AML-193 (cell line): ENCODE data around the gene LAMA4.
"Not testable (repeated sequence)": the region's sequence is repeated elsewhere in the genome, so short reads cannot be mapped to it uniquely, and the experiment has no call there.

Experiments
- DNase-seq, 2 experiments: peaks; one replicate each; lab custom pipeline; 2025; lab: John Stamatoyannopoulos, UW

Gene LAMA4

GRCh38 chr6:112153926-112154607 lies 100.3 kb downstream of the LAMA4 start:
- no peak for DNase-seq

- DNase-seq: no peak
Measured at GRCh38 chr6:112150363-112150762, 104.0 kb downstream of the LAMA4 start.

GRCh38 chr6:112149719-112150263 lies 104.6 kb downstream of the LAMA4 start:
- no peak for DNase-seq

DNA sequence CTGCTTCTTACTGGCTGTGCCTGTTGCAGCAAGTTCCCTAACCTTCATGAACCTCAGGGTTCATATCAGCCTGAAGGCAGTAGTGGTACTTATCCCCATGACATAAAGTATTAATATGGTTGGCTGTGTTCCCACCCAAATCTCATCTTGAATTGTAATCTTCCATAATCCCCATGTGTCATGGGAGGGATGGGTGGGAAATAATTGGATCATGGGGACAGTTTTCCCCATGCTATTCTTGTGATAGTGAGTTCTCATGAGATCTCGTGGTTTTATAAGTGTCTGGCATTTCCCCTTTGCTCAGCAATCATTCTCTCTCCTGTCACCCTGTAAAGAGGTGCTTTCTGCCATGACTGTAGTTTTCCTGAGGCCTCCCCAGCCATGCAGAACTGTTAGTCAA lies 105.1 kb downstream of the LAMA4 start:
- DNase-seq: no peak

DNA sequence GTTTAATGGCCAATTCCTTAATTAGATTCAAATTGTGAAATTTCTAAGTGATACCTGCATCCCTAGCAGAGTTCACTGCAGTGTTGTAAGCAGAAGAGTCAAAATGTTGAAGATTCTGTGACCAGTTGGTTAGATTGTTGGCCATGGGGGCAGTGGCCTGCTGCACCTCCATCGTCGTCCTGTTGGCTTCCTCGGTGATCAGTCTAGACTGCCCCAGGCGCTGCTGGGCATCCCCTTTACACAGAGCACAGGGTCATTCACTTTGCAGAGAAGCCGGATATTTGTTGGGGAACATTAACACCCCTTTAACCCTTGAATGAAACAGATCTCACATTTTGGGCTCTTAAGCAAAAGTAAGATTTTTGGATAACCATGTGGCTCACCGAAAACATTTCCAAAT lies 106.3 kb downstream of the LAMA4 start:
- DNase-seq: no peak

DNA sequence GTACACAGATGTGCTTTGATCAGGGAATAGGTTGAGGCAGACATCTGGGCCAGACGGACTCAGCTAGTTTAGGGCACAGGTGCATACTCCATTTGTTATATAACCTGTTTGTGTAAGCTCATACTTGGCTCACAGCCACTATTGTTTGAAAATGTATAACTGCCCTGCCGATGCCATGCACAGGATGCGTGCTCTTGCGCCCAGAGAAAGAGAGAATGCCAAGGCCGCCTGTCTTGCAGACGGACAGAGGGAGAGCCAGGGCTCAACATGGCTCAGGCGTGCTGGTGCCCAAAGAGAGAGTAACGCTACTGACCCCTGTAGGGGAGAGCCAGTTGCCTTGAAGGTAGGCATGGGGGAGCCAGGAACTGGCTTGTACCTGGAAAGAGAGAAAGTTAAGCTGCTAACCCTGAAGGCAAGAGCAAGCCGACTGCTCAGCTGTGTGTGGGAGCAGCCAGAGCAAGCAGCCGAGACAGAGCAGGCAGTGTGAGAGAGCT lies 109.2 kb downstream of the LAMA4 start:
- DNase-seq: no peak

DNA sequence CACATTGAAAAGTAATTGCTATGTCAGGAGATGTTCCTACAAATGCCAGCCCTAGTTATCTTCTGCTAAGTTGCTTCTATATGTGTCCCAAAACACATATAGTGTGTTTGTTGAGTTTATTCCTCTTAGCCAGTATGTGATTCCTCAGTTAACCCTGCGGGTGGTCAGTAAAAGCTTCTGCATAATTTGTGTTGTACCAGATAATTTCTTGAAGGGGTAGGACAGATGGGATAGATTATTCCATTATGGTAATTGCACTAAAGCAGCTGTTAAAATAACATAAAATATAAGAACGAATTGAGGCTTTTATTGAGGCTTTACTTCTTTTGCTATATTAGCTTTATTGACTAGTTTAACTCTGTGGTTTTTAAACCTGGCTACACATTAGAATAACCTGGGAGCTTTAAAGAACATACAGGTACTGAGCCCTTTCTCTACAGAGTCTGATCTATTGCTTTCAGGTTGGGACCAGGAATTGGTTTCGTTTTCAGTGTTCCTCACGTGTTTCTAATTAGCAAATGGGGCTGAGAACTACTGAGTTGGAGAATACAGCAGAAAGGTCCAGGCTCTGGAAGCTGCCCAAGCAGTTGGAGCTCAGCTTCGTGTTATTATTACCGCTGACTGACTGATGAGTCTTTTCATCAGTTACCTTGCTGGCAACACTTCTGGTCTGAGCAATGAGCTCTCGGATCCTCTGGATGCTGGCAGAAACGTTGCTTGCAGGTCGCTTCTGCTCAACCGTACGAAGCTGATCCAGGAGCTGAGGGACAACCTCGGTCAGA lies 110.0 kb downstream of the LAMA4 start:
- DNase-seq: no peak

- no peak for DNase-seq
Measured at GRCh38 chr6:112141707-112142106, 112.7 kb downstream of the LAMA4 start.

GRCh38 chr6:112139052-112139451 lies 115.3 kb downstream of the LAMA4 start:
- DNase-seq: no peak

- no peak for DNase-seq
Measured at GRCh38 chr6:112130878-112131277, 123.5 kb downstream of the LAMA4 start.

DNA sequence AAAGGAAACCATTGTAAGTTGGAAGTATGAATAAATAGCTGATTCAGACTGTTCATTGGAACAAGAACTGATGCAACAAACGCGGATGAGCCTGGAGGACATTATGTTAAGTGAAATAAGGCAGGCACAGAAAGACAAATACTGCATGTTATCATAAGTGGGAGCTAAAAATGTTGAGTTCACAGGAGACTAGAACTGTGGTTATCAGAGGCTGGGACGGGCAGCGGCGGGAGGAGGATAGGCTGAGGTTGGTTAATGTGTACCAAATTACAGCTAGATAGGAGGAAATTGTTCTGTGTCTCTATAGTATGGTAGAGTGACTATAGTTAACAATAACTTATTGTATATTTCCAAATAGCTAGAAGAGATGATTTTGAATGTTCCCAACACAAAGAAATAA lies 126.2 kb downstream of the LAMA4 start:
- DNase-seq: no peak

DNA sequence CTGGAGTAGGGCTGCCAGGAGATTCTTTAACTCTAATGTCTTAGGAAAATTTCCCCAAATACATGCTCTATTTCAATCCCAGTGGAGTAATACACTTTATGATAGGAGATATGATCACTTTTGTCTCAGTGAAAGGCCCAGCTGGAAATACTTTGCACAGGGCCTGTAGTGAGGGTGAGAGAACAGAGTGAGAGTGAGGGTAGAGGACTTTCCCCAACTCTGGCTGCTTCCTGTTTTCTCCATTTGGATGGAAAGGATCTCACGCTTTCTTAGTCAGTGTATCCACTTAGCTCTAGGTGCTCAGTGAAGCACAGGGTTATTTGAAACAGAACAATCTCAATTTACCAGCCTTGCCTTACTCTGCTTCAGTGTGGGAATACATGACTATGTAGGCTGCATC lies 130.4 kb downstream of the LAMA4 start:
- no peak for DNase-seq

DNA sequence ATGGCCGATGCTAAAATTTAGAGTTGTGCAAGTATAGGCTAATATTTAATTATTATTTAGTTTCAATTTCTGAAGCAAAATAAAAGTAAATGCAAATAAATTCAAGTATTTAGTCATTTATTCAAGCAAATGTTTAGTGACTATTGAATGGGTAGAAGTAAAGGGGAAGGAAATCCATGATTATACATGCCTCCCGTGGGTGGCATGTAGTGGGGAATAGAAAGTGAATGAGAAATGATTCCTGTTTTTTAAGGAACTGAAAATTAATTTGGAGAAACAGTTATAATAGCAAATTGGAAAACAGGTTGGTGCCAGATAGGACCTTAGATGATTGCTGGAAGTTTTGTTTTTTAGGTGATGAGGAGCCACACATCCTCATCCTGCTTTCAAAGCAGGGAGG lies 131.6 kb downstream of the LAMA4 start:
- DNase-seq: no peak

- no peak for DNase-seq
Measured at GRCh38 chr6:112118034-112118433, 136.3 kb downstream of the LAMA4 start.

DNA sequence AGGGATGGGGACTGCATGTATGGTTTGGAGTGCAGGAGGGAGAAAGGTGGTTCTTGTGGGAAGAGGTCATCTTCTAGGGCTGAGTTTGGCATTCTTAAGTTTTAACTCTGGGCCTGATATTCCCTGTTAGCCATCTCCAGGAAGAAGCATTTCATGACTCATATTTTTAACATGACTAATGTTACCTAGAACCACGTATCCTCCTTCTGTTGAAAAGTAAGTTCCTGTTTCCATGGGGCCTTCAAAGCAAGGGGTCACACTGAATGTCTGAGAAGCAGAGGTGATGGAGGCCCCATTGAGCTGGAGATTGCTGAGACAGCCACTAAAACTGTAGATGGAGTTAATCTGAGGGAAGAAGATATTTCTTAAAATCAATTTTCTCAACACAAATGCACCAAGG lies 136.8 kb downstream of the LAMA4 start:
- DNase-seq: peak; percentile 15 to 43

DNA sequence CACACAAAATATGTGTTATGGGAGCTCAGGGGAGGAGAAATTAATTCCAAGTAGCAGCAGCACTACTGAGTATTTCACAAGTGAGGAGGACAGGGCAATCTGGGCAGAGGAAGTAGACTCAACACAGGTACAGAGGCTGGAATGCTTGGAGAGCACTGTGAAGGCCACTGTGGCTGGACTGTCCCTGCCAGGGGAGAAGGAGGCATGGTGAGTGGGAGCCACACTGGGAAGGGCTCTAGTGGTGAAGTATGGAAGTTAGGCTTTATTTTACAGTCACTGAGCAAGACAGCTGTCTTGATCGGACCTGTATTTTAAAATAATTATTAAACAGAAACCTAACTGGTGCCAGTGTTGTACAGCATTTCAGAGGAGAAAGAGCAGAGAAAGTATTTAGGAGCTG lies 138.1 kb downstream of the LAMA4 start:
- DNase-seq: no peak

- DNase-seq: no peak
Measured at GRCh38 chr6:112114577-112115223, 139.7 kb downstream of the LAMA4 start.

- no peak for DNase-seq
Measured at GRCh38 chr6:112113918-112114317, 140.4 kb downstream of the LAMA4 start.

DNA sequence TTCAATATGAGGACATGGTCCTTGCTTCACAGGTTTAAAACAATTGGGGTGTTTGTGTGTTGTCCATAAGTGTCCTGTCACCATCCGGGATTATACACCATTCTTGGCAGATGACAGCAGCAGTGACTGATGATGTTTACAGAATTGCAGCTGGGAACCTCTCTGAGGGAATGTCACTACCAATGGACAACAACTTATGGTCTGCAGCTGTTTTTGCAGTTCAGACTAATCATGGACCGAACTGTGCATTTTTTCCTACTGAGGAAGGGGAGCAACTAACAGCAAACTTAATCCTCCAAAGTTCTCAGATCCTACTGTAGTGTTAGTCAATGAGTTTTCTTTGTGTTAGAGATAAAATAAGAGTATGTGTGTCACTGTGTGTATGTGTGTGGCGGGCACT lies 140.9 kb downstream of the LAMA4 start:
- DNase-seq: no peak

DNA sequence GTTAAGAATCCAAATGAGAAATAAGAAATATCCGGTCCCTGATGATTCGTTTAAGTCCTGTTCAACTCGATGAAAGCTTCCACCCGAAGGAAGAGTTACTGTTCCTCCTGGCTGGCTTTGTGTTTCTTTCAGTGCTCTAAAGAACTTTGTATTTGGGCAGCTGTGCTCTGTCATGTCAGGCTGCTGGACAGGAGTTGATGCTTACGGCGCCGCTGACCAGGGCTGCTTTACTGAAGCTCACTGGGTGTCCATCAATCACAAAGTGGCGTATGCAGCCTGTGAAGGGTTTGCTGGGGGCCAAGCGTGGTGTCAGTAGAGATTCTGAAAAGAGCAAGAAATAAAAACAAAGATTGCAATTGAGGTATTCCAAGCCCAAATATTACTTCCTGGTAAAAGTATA lies 145.1 kb downstream of the LAMA4 start:
- DNase-seq: no peak

DNA sequence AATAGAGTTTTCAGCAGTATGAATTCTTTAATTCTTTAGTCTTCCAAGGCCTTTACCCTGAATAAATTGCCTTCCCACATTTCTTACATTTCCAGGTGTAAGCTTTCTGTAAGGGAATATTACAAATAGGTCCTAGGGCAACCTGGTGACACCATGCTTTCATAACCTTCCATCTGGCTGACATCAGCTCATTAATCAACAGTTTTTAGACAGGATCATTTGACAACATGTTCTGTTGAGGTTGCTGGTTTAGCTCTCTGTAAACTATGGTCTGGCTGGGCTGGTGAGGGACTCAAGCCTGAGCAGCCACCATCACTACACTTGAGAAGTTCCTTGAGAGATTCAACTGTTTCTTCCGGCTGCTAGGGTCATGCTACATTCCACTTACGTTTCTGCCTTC lies 147.8 kb downstream of the LAMA4 start:
- DNase-seq: no peak

DNA sequence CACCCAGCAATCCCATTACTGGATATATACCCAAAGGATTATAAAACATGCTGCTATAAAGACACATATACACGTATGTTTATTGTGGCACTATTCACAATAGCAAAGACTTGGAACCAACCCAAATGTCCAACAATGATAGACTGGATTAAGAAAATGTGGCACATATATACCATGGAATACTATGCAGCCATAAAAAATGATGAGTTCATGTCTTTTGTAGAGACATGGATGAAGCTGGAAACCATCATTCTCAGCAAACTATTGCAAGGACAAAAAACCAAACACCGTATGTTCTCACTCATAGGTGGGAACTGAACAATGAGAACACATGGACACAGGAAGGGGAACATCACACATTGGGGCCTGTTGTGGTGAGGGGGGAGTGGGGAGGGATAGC lies 148.3 kb downstream of the LAMA4 start:
- DNase-seq: not testable (repeated sequence)

DNA sequence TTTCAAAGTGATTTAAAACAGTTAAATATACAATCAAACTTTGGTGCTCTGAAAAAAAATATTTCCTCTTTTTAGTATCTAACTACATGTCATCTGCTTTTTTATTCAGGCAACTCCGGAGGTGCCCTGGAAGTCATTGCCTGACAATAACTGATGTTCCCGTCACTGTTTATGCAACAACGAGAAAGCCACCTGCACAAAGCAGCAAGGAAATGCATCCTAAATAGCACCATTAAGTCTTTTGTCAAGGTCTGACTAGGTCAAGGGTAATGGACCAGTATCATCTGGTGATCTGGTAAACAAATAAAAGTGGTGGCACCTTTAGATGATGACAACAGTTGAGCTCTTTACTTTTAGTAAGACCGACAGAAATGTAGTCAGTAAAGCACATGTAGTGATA lies 153.8 kb downstream of the LAMA4 start:
- no peak for DNase-seq
